Astrocyte (in vitro differentiated cells and primary cell): ENCODE results near the gene NARS2. TPM values are rescaled to one million over a fixed set of nuclear protein-coding genes. Genes with fewer than 3 reads are reported as not detected.

Source experiments
- DNase-seq: peaks from one replicate; pipeline ENCODE4 v3.0.0-alpha.2; 2010; ENCODE audit warnings: low read depth
- FAIRE-seq: peaks from 2 replicates; lab custom pipeline; 2011; peaks lifted over from hg19 to GRCh38; lab: Jason Lieb, UNC
- H2AFZ ChIP-seq: 2 replicates; pipeline ENCODE4 v1.6.0; 2012; ENCODE audit warnings: low read depth, low read length, inconsistent platforms
- H3K27ac ChIP-seq: 2 replicates; pipeline ENCODE4 v1.5.1; 2011; ENCODE audit warnings: low read depth, low read length, inconsistent platforms
- H3K27me3 ChIP-seq: 2 replicates; pipeline ENCODE4 v1.6.0; 2011; ENCODE audit warnings: low read length, inconsistent platforms; ENCODE audit not compliant: insufficient read depth
- H3K36me3 ChIP-seq: 2 replicates; pipeline ENCODE4 v1.5.1; 2011; ENCODE audit warnings: low read length, inconsistent platforms; ENCODE audit not compliant: insufficient read depth
- H3K4me1 ChIP-seq: 2 replicates; pipeline ENCODE4 v1.5.1; 2011; ENCODE audit warnings: low read length, inconsistent platforms; ENCODE audit not compliant: insufficient read depth
- H3K4me2 ChIP-seq: 2 replicates; pipeline ENCODE4 v1.6.0; 2012; ENCODE audit warnings: low read length, inconsistent platforms
- H3K4me3 ChIP-seq: 2 replicates; pipeline ENCODE4 v1.5.1; 2011; ENCODE audit warnings: low read depth, mild to moderate bottlenecking, low read length, inconsistent platforms; ENCODE audit not compliant: insufficient read depth
- H3K79me2 ChIP-seq: 2 replicates; pipeline ENCODE4 v1.6.0; 2012; ENCODE audit warnings: mild to moderate bottlenecking, low read length, inconsistent platforms; ENCODE audit not compliant: insufficient read depth
- H3K9ac ChIP-seq: 2 replicates; pipeline ENCODE4 v1.6.0; 2012; ENCODE audit warnings: mild to moderate bottlenecking, low read length, inconsistent platforms
- H3K9me3 ChIP-seq: 2 replicates; pipeline ENCODE4 v1.5.1; 2012; ENCODE audit warnings: low read depth, mild to moderate bottlenecking, low read length, inconsistent platforms; ENCODE audit not compliant: insufficient read depth
- H4K20me1 ChIP-seq: 2 replicates; pipeline ENCODE4 v1.6.0; 2012; ENCODE audit warnings: low read length, inconsistent platforms; ENCODE audit not compliant: insufficient read depth
- H3K27ac Mint-ChIP-seq: one replicate; pipeline ENCODE4 v1.8.0; 2021; ENCODE audit warnings: mild to moderate bottlenecking, mixed read lengths; ENCODE audit not compliant: unreplicated experiment
- H3K27me3 Mint-ChIP-seq: one replicate; pipeline ENCODE4 v1.8.0; 2021; ENCODE audit warnings: low read depth, mixed read lengths; ENCODE audit not compliant: unreplicated experiment
- H3K36me3 Mint-ChIP-seq: one replicate; pipeline ENCODE4 v1.8.0; 2021; ENCODE audit warnings: low read depth, mixed read lengths; ENCODE audit not compliant: unreplicated experiment
- H3K4me1 Mint-ChIP-seq: one replicate; pipeline ENCODE4 v1.8.0; 2021; ENCODE audit warnings: low read depth, mixed read lengths; ENCODE audit not compliant: unreplicated experiment
- H3K4me3 Mint-ChIP-seq: one replicate; pipeline ENCODE4 v1.8.0; 2021; ENCODE audit warnings: mild to moderate bottlenecking, moderate library complexity, mixed read lengths; ENCODE audit not compliant: unreplicated experiment
- H3K9me3 Mint-ChIP-seq: one replicate; pipeline ENCODE4 v1.8.0; 2021; ENCODE audit warnings: mild to moderate bottlenecking, mixed read lengths; ENCODE audit not compliant: unreplicated experiment
- CTCF ChIP-seq: IDR thresholded peaks from 2 replicates; pipeline ENCODE4 v1.5.1; 2011; ENCODE audit warnings: low read depth, mild to moderate bottlenecking, inconsistent platforms, low read length, moderate library complexity; ENCODE audit not compliant: insufficient read depth
- EZH2 ChIP-seq: IDR thresholded peaks from 2 replicates; pipeline ENCODE4 v1.6.1; 2012; ENCODE audit warnings: mild to moderate bottlenecking, low read length, inconsistent platforms; ENCODE audit not compliant: insufficient read depth
- total RNA-seq: library from RNA; stranded (reverse); gene quantifications from 2 replicates; pipeline ENCODE4 v1.2.1, GENCODE V29; 2021

NARS2 gene
- total RNA-seq, 1 donor from 2014 or later = 10.1 TPM

- no peak overlapping the region for H3K4me3 Mint-ChIP-seq
- no peak for TF ChIP-seq EZH2
- TF ChIP-seq CTCF = no peak
- H3K27ac ChIP-seq = no peak overlapping the region
- H3K4me3 ChIP-seq = no peak overlapping the region
- H4K20me1 ChIP-seq = no peaks in the 10 kb centered on the region
- no peak overlapping the region for H3K4me2 ChIP-seq
- no peaks in the 10 kb centered on the region for H3K4me1 ChIP-seq
- H3K79me2 ChIP-seq = no peaks in the 10 kb centered on the region
- no peak overlapping the region for H3K27ac Mint-ChIP-seq
- no peaks in the 10 kb centered on the region for H3K27me3 Mint-ChIP-seq
- H3K9ac ChIP-seq = no peak overlapping the region
- H3K9me3 ChIP-seq = no peaks in the 10 kb centered on the region
- H3K27me3 ChIP-seq = no peaks in the 10 kb centered on the region
- peaks cover 12% of the 10 kb centered on the region for H3K36me3 Mint-ChIP-seq
- FAIRE-seq = no peak
- no peaks in the 10 kb centered on the region for H3K36me3 ChIP-seq
- no peaks in the 10 kb centered on the region for H3K4me1 Mint-ChIP-seq
- H2AFZ ChIP-seq = no peak overlapping the region
- no peak for DNase-seq
- H3K9me3 Mint-ChIP-seq = no peaks in the 10 kb centered on the region
Observed at GRCh38 chr11:78551066-78551465, 23.6 kb downstream of the NARS2 start.

- H2AFZ ChIP-seq = no peak overlapping the region
- Mint-ChIP-seq H3K4me3 (no peak overlapping the region), H3K4me1 (no peaks in the 10 kb centered on the region), H3K27ac (no peak overlapping the region), H3K9me3 (no peaks in the 10 kb centered on the region), H3K27me3 (no peaks in the 10 kb centered on the region), H3K36me3 (peaks cover 10% of the 10 kb centered on the region)
- no peaks in the 10 kb centered on the region for H3K4me1 ChIP-seq
- no peak overlapping the region for H3K4me2 ChIP-seq
- H3K9me3 ChIP-seq = no peaks in the 10 kb centered on the region
- H3K27me3 ChIP-seq = no peaks in the 10 kb centered on the region
- H3K79me2 ChIP-seq = no peaks in the 10 kb centered on the region
- H3K4me3 ChIP-seq = no peak overlapping the region
- H3K27ac ChIP-seq = no peak overlapping the region
- FAIRE-seq (no peak), DNase-seq (no peak)
- H3K9ac ChIP-seq = no peak overlapping the region
- no peaks in the 10 kb centered on the region for H4K20me1 ChIP-seq
- no peak for TF ChIP-seq EZH2
- no peak for TF ChIP-seq CTCF
- no peaks in the 10 kb centered on the region for H3K36me3 ChIP-seq
Observed at GRCh38 chr11:78549624-78550409, 24.8 kb downstream of the NARS2 start.
